GM12878 (cell line): Measurements from ENCODE around the gene ATG9A. TPM values are rescaled to one million over a fixed set of nuclear protein-coding genes. Genes with fewer than 3 reads are reported as not detected.

ENCODE experiments used
- ATAC-seq: fragments of 200-7000 bp; cut with Tn5 transposase; 3 replicates; pipeline ENCODE4 v1.9.1; 2020; ENCODE audit warnings: mild to moderate bottlenecking, moderate library complexity
- BruUV-seq: library from RNA; stranded (reverse); fragments of 400-500 nt; replicated peaks from 2 replicates; lab custom pipeline; 2021; lab: Mats Ljungman, UMichigan
- CTCF ChIA-PET: fragments of 300-600 bp; sonication (Branson Sonifier 250); formaldehyde crosslinking; extraction: SDS; loops from one replicate; lab custom pipeline; 2021; ENCODE audit warnings: inconsistent platforms; lab: Yijun Ruan, JAX
- POLR2A ChIA-PET: fragments of 350-600 bp; formaldehyde crosslinking; extraction: SDS; loops from one replicate; lab custom pipeline; 2021; ENCODE audit warnings: inconsistent platforms; lab: Charles Lee
- RAD21 ChIA-PET: fragments of 300-600 bp; sonication (Branson Sonifier 250); formaldehyde crosslinking; loops from one replicate; lab custom pipeline; 2023; ENCODE audit warnings: antibody characterized with exemption; ENCODE audit not compliant: unreplicated experiment; lab: Charles Lee
- SMC1A ChIA-PET: fragments of 300-600 bp; sonication (Branson Sonifier 250); formaldehyde crosslinking; loops from one replicate; lab custom pipeline; 2023; ENCODE audit not compliant: unreplicated experiment, uncharacterized antibody; lab: Charles Lee
- DNase-seq: peaks from one replicate; pipeline ENCODE4 v3.0.0-alpha.2; 2011; ENCODE audit warnings: low read depth, low spot score
- FAIRE-seq: peaks from 3 replicates; lab custom pipeline; 2011; peaks lifted over from hg19 to GRCh38; lab: Jason Lieb, UNC
- H2AFZ ChIP-seq: 2 replicates; pipeline ENCODE4 v1.6.0; 2011; ENCODE audit warnings: low read depth, low read length, control low read depth; ENCODE audit not compliant: control insufficient read depth
- H3K27ac ChIP-seq: 2 replicates; pipeline ENCODE4 v1.5.1; 2011; ENCODE audit warnings: control low read depth; ENCODE audit not compliant: control insufficient read depth, insufficient read depth
- H3K27me3 ChIP-seq, 2 experiments: replicated peaks in 1 of 2; 2 replicates each; pipeline versions ENCODE4 v1.6.0 to v1.6.1; 2011; ENCODE audit warnings: low read length in 1 of 2; ENCODE audit not compliant: control insufficient read depth in 2 of 2, insufficient read depth in 2 of 2
- H3K36me3 ChIP-seq, 2 experiments: 2 replicates each; pipeline ENCODE4 v1.5.1; 2011; ENCODE audit warnings: low read length in 1 of 2; ENCODE audit not compliant: control insufficient read depth in 2 of 2, insufficient read depth in 2 of 2
- H3K4me1 ChIP-seq: 2 replicates; pipeline ENCODE4 v1.6.1; 2011; ENCODE audit warnings: mild to moderate bottlenecking, low read length, moderate library complexity, mixed read lengths; ENCODE audit not compliant: control insufficient read depth, insufficient read depth
- H3K4me2 ChIP-seq: 2 replicates; pipeline ENCODE4 v1.6.0; 2011; ENCODE audit warnings: control low read depth; ENCODE audit not compliant: control insufficient read depth, insufficient read depth
- H3K4me3 ChIP-seq: fragments of 200-600 bp; sonication (generic); 2 replicates; pipeline ENCODE4 v1.5.1; 2016
- H3K79me2 ChIP-seq: 2 replicates; pipeline ENCODE4 v1.6.0; 2011; ENCODE audit warnings: low read length; ENCODE audit not compliant: control insufficient read depth, insufficient read depth
- H3K9ac ChIP-seq: 2 replicates; pipeline ENCODE4 v1.8.0; 2011; ENCODE audit warnings: low read length, control low read depth, mixed read lengths; ENCODE audit not compliant: control insufficient read depth, insufficient read depth
- H3K9me3 ChIP-seq: replicated peaks from 3 replicates; pipeline ENCODE4 v1.5.1; 2011; ENCODE audit warnings: mild to moderate bottlenecking, low read length; ENCODE audit not compliant: control insufficient read depth, insufficient read depth
- H4K20me1 ChIP-seq: 2 replicates; pipeline ENCODE4 v1.6.0; 2011; ENCODE audit not compliant: control insufficient read depth, insufficient read depth
- CHD2 ChIP-seq: IDR thresholded peaks from 2 replicates; pipeline ENCODE4 v1.6.1; 2011; ENCODE audit warnings: low read depth, low read length, improper control_type of control experiment, borderline replicate concordance
- ETV6 ChIP-seq, 2 experiments: fragments of 450-650 bp in 1 of 2; IDR thresholded peaks in 1 of 2; conservative IDR thresholded peaks in 1 of 2; 2 replicates each; pipeline ENCODE4 v1.6.1; 2014; ENCODE audit warnings: antibody characterized with exemption in 1 of 2, borderline replicate concordance in 1 of 2, low read depth in 1 of 2, mild to moderate bottlenecking in 1 of 2, moderate library complexity in 1 of 2
- KAT2A ChIP-seq: conservative IDR thresholded peaks from 2 replicates; pipeline ENCODE4 v1.6.1; 2011; ENCODE audit warnings: low read depth, low read length; ENCODE audit not compliant: control insufficient read depth
- MEF2B ChIP-seq: fragments of 450-650 bp; IDR thresholded peaks from 2 replicates; pipeline ENCODE4 v1.6.1; 2018; ENCODE audit warnings: mild to moderate bottlenecking, moderate library complexity; ENCODE audit not compliant: partially characterized antibody, poor library complexity, severe bottlenecking
- NFYA ChIP-seq: IDR thresholded peaks from 2 replicates; pipeline ENCODE4 v1.6.1; 2011; ENCODE audit warnings: low read depth, mild to moderate bottlenecking, low read length, improper control_type of control experiment, borderline replicate concordance
- NKRF ChIP-seq: fragments of 450-650 bp; conservative IDR thresholded peaks from 2 replicates; pipeline ENCODE4 v1.6.1; 2017; ENCODE audit warnings: mild to moderate bottlenecking, moderate library complexity
- PBX3 ChIP-seq: IDR thresholded peaks from 2 replicates; pipeline ENCODE4 v1.6.1; 2011; ENCODE audit warnings: mild to moderate bottlenecking, low read depth, low read length, moderate library complexity; ENCODE audit not compliant: insufficient replicate concordance
- SIX5 ChIP-seq: IDR thresholded peaks from 2 replicates; pipeline ENCODE4 v1.6.1; 2011; ENCODE audit warnings: mild to moderate bottlenecking, low read depth, low read length, moderate library complexity; ENCODE audit not compliant: severe bottlenecking
- SMAD1 ChIP-seq: fragments of 450-650 bp; IDR thresholded peaks from 2 replicates; pipeline ENCODE4 v1.6.1; 2018; ENCODE audit warnings: mild to moderate bottlenecking, low read depth; ENCODE audit not compliant: partially characterized antibody
- SMAD5 ChIP-seq: IDR thresholded peaks from 2 replicates; pipeline ENCODE4 v1.6.1; 2016; ENCODE audit warnings: antibody characterized with exemption, low read depth
- SPI1 ChIP-seq: IDR thresholded peaks from 2 replicates; pipeline ENCODE4 v1.6.1; 2011; ENCODE audit warnings: low read depth, mild to moderate bottlenecking, low read length, moderate library complexity, borderline replicate concordance; ENCODE audit not compliant: insufficient read depth
- ZSCAN29 ChIP-seq: fragments of 450-650 bp; IDR thresholded peaks from 2 replicates; pipeline ENCODE4 v1.6.1; 2017; ENCODE audit warnings: mild to moderate bottlenecking, moderate library complexity
- WGBS: methylation state at CpG from one replicate; pipeline ENCODE4 v1.1.6; 2016; ENCODE audit warnings: low lambda C conversion rate; ENCODE audit not compliant: insufficient replicate concordance, insufficient coverage; ENCODE audit errors: missing lambda C conversion rate; 5-methylcytosine and 5-hydroxymethylcytosine counted together
- in situ Hi-C: fragments of 300-500 bp; cut with MboI; formaldehyde crosslinking; loops from 9 replicates; pipeline ENCODE4 v1.14.3; 2018; ENCODE audit warnings: mixed read lengths
- intact Hi-C: fragments of 100-400 bp; cut with micrococcal nuclease; formaldehyde crosslinking; loops from one replicate; pipeline ENCODE4 v1.14.2; 2022; ENCODE audit not compliant: unreplicated experiment
- polyA plus RNA-seq, 11 experiments: library from polyadenylated mRNA; depleted of rRNA in 4 of 11; unstranded in 6 of 11; stranded (reverse) in 5 of 11; fragments of >200 nt; fragmentation: Nextera tagmentation in 4 of 11; fragmentation: Illumina TruSeq in 1 of 11; extraction: Ambion mirVana in 4 of 11; extraction: Trizol in 1 of 11; gene quantifications; 1 replicate in 1 of 11; 2 replicates in 10 of 11; pipeline versions ENCODE4 v1.2.1 to v1.2.3, GENCODE V29; 2011 to 2016; ENCODE audit warnings: inconsistent platforms in 2 of 11, missing spikeins in 2 of 11, low read depth in 1 of 11
- total RNA-seq, 4 experiments: library from RNA; depleted of rRNA in 3 of 4; stranded (reverse); fragments of >200 nt in 3 of 4; fragmentation: Illumina TruSeq in 1 of 4; extraction: Trizol in 1 of 4; gene quantifications; 2 replicates each; pipeline versions ENCODE4 v1.2.1 to v1.2.3, GENCODE V29; 2013 to 2021

Gene ATG9A
- total and polyA plus RNA-seq, 10 of the 15 experiments (the other 5 are each of a cell fraction or from before 2014, with no cell fraction given), result 0.16 to 37.5 (median 14.6) TPM; not detected in 1

- intact Hi-C loops, result loop anchor here (5.0 kb wide), 1 partner anchor 72 kb away; the partner anchor contains the start of gene DNAJB2
- in situ Hi-C loops, result loop anchor here (5.0 kb wide), 1 partner anchor 33 kb away; the partner anchor contains the start of gene SLC23A3
These were observed 24.3 kb downstream of the ATG9A start for GRCh38 chr2:219205165-219205538.

More at GRCh38 chr2:219205165-219205538, 24.3 kb downstream of the ATG9A start:
- H3K9me3 ChIP-seq, result no peaks in the 10 kb centered on the region
- no peaks in the 10 kb centered on the region for H3K27me3 ChIP-seq
- H3K9ac ChIP-seq, result no peak overlapping the region
- no peaks in the 10 kb centered on the region; a peak in 1 of 4 replicates for H3K36me3 ChIP-seq
- ChIA-PET SMC1A (no interaction called here), POLR2A (interaction anchor here (0.9 to 2.8 kb wide), 2 partner anchors 30 to 95 kb away, joined by 3 to 47 read pairs; partner anchors contain the start of gene CNPPD1), CTCF (no interaction called here), RAD21 (interaction anchor here (2.1 kb wide), 1 partner anchor 89 kb away, joined by 13 read pairs; no protein-coding TSS in a partner anchor)
- no peak for FAIRE-seq
- TF ChIP-seq SPI1 (no peak), SIX5 (no peak), ETV6 (conservative IDR thresholded peaks at IDR 0.05 in 1 of 2, IDR thresholded peaks at IDR 0.05 in 1 of 2; ENCODE audit: borderline replicate concordance in 1 of 2, low read depth in 1 of 2) (no peak), MEF2B (no peak), NFYA (no peak), SMAD5 (no peak), NKRF (no peak), PBX3 (no peak), KAT2A (no peak), SMAD1 (no peak), CHD2 (no peak), ZSCAN29 (no peak)
- BruUV-seq, result no TSS peak
- no peak overlapping the region for H2AFZ ChIP-seq
- H4K20me1 ChIP-seq, result no peaks in the 10 kb centered on the region
- no peak overlapping the region for H3K4me2 ChIP-seq
- peaks cover 8% of the 10 kb centered on the region for H3K4me1 ChIP-seq
- no peak overlapping the region for H3K4me3 ChIP-seq
- H3K79me2 ChIP-seq, result no peaks in the 10 kb centered on the region; the same call in 1 of the 2 replicates
- ATAC-seq, result no peak
- 90% methylated on average over 5 of the region's 5 CpGs for WGBS
- DNase-seq, result no peak
- H3K27ac ChIP-seq, result no peak overlapping the region
